ENCODE data around the gene DDIT3.

GRCh38 chr12:57535764-57536596 lies 15.7 kb upstream of the DDIT3 start:
- TF ChIP-seq FOXJ3 (CRISPR knock-in tag; IDR thresholded peaks at IDR 0.05; ENCODE audit: borderline replicate concordance): no peak
- no peak for TF ChIP-seq CTCF (IDR thresholded peaks at IDR 0.05)
- TF ChIP-seq JUN (CRISPR knock-in tag; IDR thresholded peaks at IDR 0.05): no peak
- no peak for TF ChIP-seq NFYB (CRISPR knock-in tag; conservative IDR thresholded peaks at IDR 0.05; ENCODE audit: low read depth)
- TF ChIP-seq ZNF416 (CRISPR knock-in tag; IDR thresholded peaks at IDR 0.05): no peak
- TF ChIP-seq CREB1 (CRISPR knock-in tag; IDR thresholded peaks at IDR 0.05): no peak
- TF ChIP-seq ATF3 (CRISPR knock-in tag; conservative IDR thresholded peaks at IDR 0.05): no peak
- no peak for TF ChIP-seq NFE2L1 (CRISPR knock-in tag; IDR thresholded peaks at IDR 0.05)
- TF ChIP-seq ZNF121 (CRISPR knock-in tag; IDR thresholded peaks at IDR 0.05): no peak
- no peak for TF ChIP-seq ELF4 (CRISPR knock-in tag; IDR thresholded peaks at IDR 0.05; ENCODE audit: low read depth)

Measured in WTC11 (cell line).